H9 (cell line): Measurements from ENCODE around the gene PTPN11. TPM values are rescaled to one million over a fixed set of nuclear protein-coding genes. Genes with fewer than 3 reads are reported as not detected.

Experiments used
- DNase-seq: peaks from one replicate; pipeline ENCODE4 v3.0.0-alpha.2; 2017
- H2AFZ ChIP-seq: one replicate; pipeline ENCODE4 v1.6.1; 2013; ENCODE audit warnings: mild to moderate bottlenecking, low read length, control low read depth, moderate library complexity
- H2AK5ac ChIP-seq: 2 replicates; pipeline ENCODE4 v1.6.1; 2013; ENCODE audit warnings: low read length, control low read depth, mixed read lengths; ENCODE audit not compliant: insufficient read length
- H2BK120ac ChIP-seq: one replicate; pipeline ENCODE4 v1.6.1; 2013; ENCODE audit warnings: low read depth, mild to moderate bottlenecking, low read length, control low read depth, inconsistent platforms; ENCODE audit not compliant: poor library complexity, severe bottlenecking
- H2BK12ac ChIP-seq: 2 replicates; pipeline ENCODE4 v1.6.1; 2013; ENCODE audit warnings: low read length, control low read depth, mixed read lengths, low read depth; ENCODE audit not compliant: insufficient read length
- H2BK15ac ChIP-seq: 2 replicates; pipeline ENCODE4 v1.6.1; 2013; ENCODE audit warnings: low read depth, low read length, control low read depth
- H2BK20ac ChIP-seq: one replicate; pipeline ENCODE4 v1.6.1; 2013; ENCODE audit warnings: low read depth, mild to moderate bottlenecking, low read length, control low read depth, inconsistent platforms; ENCODE audit not compliant: poor library complexity, severe bottlenecking
- H2BK5ac ChIP-seq: 2 replicates; pipeline ENCODE4 v1.6.1; 2013; ENCODE audit warnings: low read length, control low read depth, mixed read lengths; ENCODE audit not compliant: insufficient read length
- H3K14ac ChIP-seq: 2 replicates; pipeline ENCODE4 v1.6.1; 2013; ENCODE audit warnings: low read length, control low read depth; ENCODE audit not compliant: insufficient read depth
- H3K18ac ChIP-seq: 2 replicates; pipeline ENCODE4 v1.6.1; 2013; ENCODE audit warnings: low read depth, mild to moderate bottlenecking, mixed read lengths, low read length, control low read depth; ENCODE audit not compliant: insufficient read length
- H3K23ac ChIP-seq: 2 replicates; pipeline ENCODE4 v1.6.1; 2013; ENCODE audit warnings: low read length, control low read depth, mixed read lengths, low read depth; ENCODE audit not compliant: insufficient read length
- H3K23me2 ChIP-seq: 2 replicates; pipeline ENCODE4 v1.6.1; 2013; ENCODE audit warnings: low read depth, mild to moderate bottlenecking, mixed read lengths, low read length, control low read depth; ENCODE audit not compliant: insufficient read length, poor library complexity, severe bottlenecking
- H3K27ac ChIP-seq: 2 replicates; pipeline ENCODE4 v1.5.1; 2013; ENCODE audit warnings: low read length, control low read depth, mixed read lengths, low read depth; ENCODE audit not compliant: insufficient read length
- H3K27me3 ChIP-seq: 2 replicates; pipeline ENCODE4 v1.6.1; 2013; ENCODE audit warnings: low read length, control low read depth, inconsistent platforms; ENCODE audit not compliant: insufficient read depth
- H3K4ac ChIP-seq: 2 replicates; pipeline ENCODE4 v1.6.1; 2013; ENCODE audit warnings: low read depth, mild to moderate bottlenecking, control low read depth, inconsistent platforms, low read length, moderate library complexity
- H3K4me1 ChIP-seq: 2 replicates; pipeline ENCODE4 v1.6.1; 2013; ENCODE audit warnings: low read length, control low read depth, inconsistent platforms; ENCODE audit not compliant: insufficient read depth
- H3K4me2 ChIP-seq: 2 replicates; pipeline ENCODE4 v1.6.1; 2013; ENCODE audit warnings: low read length, control low read depth, mixed read lengths; ENCODE audit not compliant: insufficient read length, insufficient read depth
- H3K56ac ChIP-seq: 2 replicates; pipeline ENCODE4 v1.6.1; 2013; ENCODE audit warnings: low read depth, mild to moderate bottlenecking, mixed read lengths, low read length, control low read depth; ENCODE audit not compliant: insufficient read length
- H3K79me1 ChIP-seq: 2 replicates; pipeline ENCODE4 v1.6.1; 2013; ENCODE audit warnings: low read depth, mild to moderate bottlenecking, moderate library complexity, low read length, control low read depth, inconsistent platforms; ENCODE audit not compliant: insufficient read depth, poor library complexity, severe bottlenecking
- H3K79me2 ChIP-seq: 2 replicates; pipeline ENCODE4 v1.6.1; 2013; ENCODE audit warnings: low read length, control low read depth, inconsistent platforms; ENCODE audit not compliant: insufficient read depth
- H3K9ac ChIP-seq: 2 replicates; pipeline ENCODE4 v1.6.1; 2013; ENCODE audit warnings: low read length, control low read depth, mixed read lengths; ENCODE audit not compliant: insufficient read length; ENCODE audit errors: extremely low read depth
- H3K9me3 ChIP-seq: one replicate; pipeline ENCODE4 v1.6.1; 2013; ENCODE audit warnings: low read depth, low read length, inconsistent platforms; ENCODE audit not compliant: control insufficient read depth
- H3T11ph ChIP-seq: one replicate; pipeline ENCODE4 v1.6.1; 2013; ENCODE audit warnings: mild to moderate bottlenecking, low read length, control low read depth, inconsistent platforms
- H4K20me1 ChIP-seq: one replicate; pipeline ENCODE4 v1.6.1; 2013; ENCODE audit not compliant: control insufficient read depth, insufficient read length, insufficient read depth
- H4K5ac ChIP-seq: 2 replicates; pipeline ENCODE4 v1.6.1; 2013; ENCODE audit warnings: low read depth, mild to moderate bottlenecking, mixed read lengths, low read length, control low read depth; ENCODE audit not compliant: insufficient read length
- H4K8ac ChIP-seq: replicated peaks from 2 replicates; pipeline ENCODE4 v1.6.1; 2013; ENCODE audit warnings: low read length, control low read depth, mixed read lengths, low read depth; ENCODE audit not compliant: insufficient read length
- H4K91ac ChIP-seq: 2 replicates; pipeline ENCODE4 v1.6.1; 2013; ENCODE audit warnings: low read depth, mild to moderate bottlenecking, moderate library complexity, mixed read lengths, low read length, control low read depth; ENCODE audit not compliant: insufficient read length
- H3K27ac Mint-ChIP-seq, 3 experiments: 2 replicates in 2 of 3; 3 replicates in 1 of 3; pipeline ENCODE4 v1.8.0; 2020 to 2021; ENCODE audit warnings: mixed read lengths in 3 of 3, mild to moderate bottlenecking in 1 of 3, moderate library complexity in 1 of 3
- H3K27me3 Mint-ChIP-seq: 2 replicates; pipeline ENCODE4 v1.8.0; 2021; ENCODE audit warnings: low read depth, mild to moderate bottlenecking, moderate library complexity, mixed read lengths
- H3K36me3 Mint-ChIP-seq, 3 experiments: 2 replicates in 2 of 3; 3 replicates in 1 of 3; pipeline ENCODE4 v1.8.0; 2020 to 2021; ENCODE audit warnings: low read depth in 3 of 3, mixed read lengths in 3 of 3; ENCODE audit not compliant: insufficient read depth in 1 of 3
- H3K4me1 Mint-ChIP-seq, 2 experiments: 2 replicates each; pipeline ENCODE4 v1.8.0; 2020; ENCODE audit warnings: mixed read lengths in 2 of 2
- H3K4me3 Mint-ChIP-seq, 2 experiments: 2 replicates in 1 of 2; 3 replicates in 1 of 2; pipeline ENCODE4 v1.8.0; 2020 to 2021; ENCODE audit warnings: mild to moderate bottlenecking in 2 of 2, mixed read lengths in 2 of 2, moderate library complexity in 1 of 2
- H3K9me3 Mint-ChIP-seq, 2 experiments: 2 replicates in 1 of 2; 3 replicates in 1 of 2; pipeline ENCODE4 v1.8.0; 2020; ENCODE audit warnings: mild to moderate bottlenecking in 2 of 2, mixed read lengths in 2 of 2, moderate library complexity in 1 of 2
- WGBS: extraction: QIAGEN DNeasy Blood & Tissue Kit; methylation state at CpG from one replicate; pipeline ENCODE4 v1.1.7; 2013; ENCODE audit warnings: missing lambda C conversion rate, low lambda C conversion rate, mixed read lengths; ENCODE audit not compliant: insufficient read length; ENCODE audit errors: extremely low coverage; 5-methylcytosine and 5-hydroxymethylcytosine counted together
- total RNA-seq: library from RNA; stranded (reverse); gene quantifications from 2 replicates; pipeline ENCODE4 v1.2.1, GENCODE V29; 2021
- TF ChIP-seq, protein P1 (sequence below): fragments of 200-600 bp; sonication (generic); conservative IDR thresholded peaks from 3 replicates; pipeline ENCODE4 v1.8.0; 2021; ENCODE audit warnings: antibody characterized with exemption, mild to moderate bottlenecking

The PTPN11 gene
- total RNA-seq, 1 experiment from 2014 or later: 112 TPM

DNA sequence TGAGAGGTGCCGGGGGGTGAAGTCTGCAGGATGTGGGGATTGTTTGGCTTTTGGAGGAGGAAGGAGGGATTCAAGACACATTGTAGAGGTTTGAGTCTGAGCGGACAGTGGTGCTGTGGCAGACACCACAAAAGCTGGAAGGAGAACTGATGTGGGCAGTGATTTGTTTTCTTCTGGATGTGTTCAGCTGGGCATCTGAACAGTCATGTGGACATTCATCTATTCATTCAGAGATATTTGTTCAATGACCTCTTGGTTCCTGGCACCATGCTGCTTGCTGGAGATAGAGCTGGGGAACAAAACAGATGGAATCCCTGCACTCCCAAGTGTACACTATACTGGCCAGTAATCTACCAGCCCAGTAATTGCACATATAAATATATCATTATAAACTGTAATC, 64.0 kb downstream of the PTPN11 start:
- H2BK5ac ChIP-seq: no peak overlapping the region
- WGBS: no CpG with 5 or more reads among the region's 2 CpGs
- no peaks in the 10 kb centered on the region for H3K23me2 ChIP-seq
- no peak overlapping the region for H2AFZ ChIP-seq
- H3K23ac ChIP-seq: no peak overlapping the region
- H3T11ph ChIP-seq: no peak overlapping the region
- no peak for DNase-seq
- H3K4me2 ChIP-seq: no peak overlapping the region
- Mint-ChIP-seq H3K27ac (peak overlapping the region in 2 of 3 experiments; percentile 36 to 40; a peak in 1 of 7 replicates), H3K9me3 (no peaks in the 10 kb centered on the region), H3K27me3 (no peaks in the 10 kb centered on the region), H3K4me1 (no peaks in the 10 kb centered on the region), H3K36me3 (peaks cover 40 to 88% (median 79%) of the 10 kb centered on the region in 3 experiments; a peak in 6 of 7 replicates), H3K4me3 (no peak overlapping the region)
- H4K91ac ChIP-seq: no peak overlapping the region
- H4K20me1 ChIP-seq: no peaks in the 10 kb centered on the region
- no peak overlapping the region for H2AK5ac ChIP-seq
- no peaks in the 10 kb centered on the region for H3K79me2 ChIP-seq
- H3K79me1 ChIP-seq: no peaks in the 10 kb centered on the region
- TF ChIP-seq, protein P1, sequence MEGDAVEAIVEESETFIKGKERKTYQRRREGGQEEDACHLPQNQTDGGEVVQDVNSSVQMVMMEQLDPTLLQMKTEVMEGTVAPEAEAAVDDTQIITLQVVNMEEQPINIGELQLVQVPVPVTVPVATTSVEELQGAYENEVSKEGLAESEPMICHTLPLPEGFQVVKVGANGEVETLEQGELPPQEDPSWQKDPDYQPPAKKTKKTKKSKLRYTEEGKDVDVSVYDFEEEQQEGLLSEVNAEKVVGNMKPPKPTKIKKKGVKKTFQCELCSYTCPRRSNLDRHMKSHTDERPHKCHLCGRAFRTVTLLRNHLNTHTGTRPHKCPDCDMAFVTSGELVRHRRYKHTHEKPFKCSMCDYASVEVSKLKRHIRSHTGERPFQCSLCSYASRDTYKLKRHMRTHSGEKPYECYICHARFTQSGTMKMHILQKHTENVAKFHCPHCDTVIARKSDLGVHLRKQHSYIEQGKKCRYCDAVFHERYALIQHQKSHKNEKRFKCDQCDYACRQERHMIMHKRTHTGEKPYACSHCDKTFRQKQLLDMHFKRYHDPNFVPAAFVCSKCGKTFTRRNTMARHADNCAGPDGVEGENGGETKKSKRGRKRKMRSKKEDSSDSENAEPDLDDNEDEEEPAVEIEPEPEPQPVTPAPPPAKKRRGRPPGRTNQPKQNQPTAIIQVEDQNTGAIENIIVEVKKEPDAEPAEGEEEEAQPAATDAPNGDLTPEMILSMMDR: no peak
- no peak overlapping the region for H3K18ac ChIP-seq
- H2BK12ac ChIP-seq: no peak overlapping the region
- H3K9ac ChIP-seq: no peak overlapping the region
- H3K4ac ChIP-seq: no peak overlapping the region
- no peak overlapping the region for H2BK20ac ChIP-seq
- H2BK120ac ChIP-seq: no peak overlapping the region
- no peak overlapping the region for H3K27ac ChIP-seq
- no peaks in the 10 kb centered on the region for H3K9me3 ChIP-seq
- H3K56ac ChIP-seq: no peak overlapping the region
- no peak overlapping the region for H3K14ac ChIP-seq
- no peak overlapping the region for H4K5ac ChIP-seq
- no peak overlapping the region for H4K8ac ChIP-seq
- H2BK15ac ChIP-seq: no peak overlapping the region
- no peaks in the 10 kb centered on the region for H3K27me3 ChIP-seq
- H3K4me1 ChIP-seq: no peaks in the 10 kb centered on the region
